MG63 (cell line): ENCODE measurements around the gene PCSK1N. TPM values are rescaled to one million over a fixed set of nuclear protein-coding genes. Genes with fewer than 3 reads are reported as not detected.

Source experiments
- DNase-seq: peaks from one replicate; pipeline ENCODE4 v3.0.0-alpha.2; 2020
- H3K27me3 ChIP-seq: fragments of 250-450 bp; sonication (Bioruptor Pico); 2 replicates; pipeline ENCODE4 v1.5.1; 2020; ENCODE audit warnings: mild to moderate bottlenecking, moderate library complexity
- H3K36me3 ChIP-seq: fragments of 250-450 bp; sonication (Bioruptor Pico); 2 replicates; pipeline ENCODE4 v1.5.1; 2020; ENCODE audit warnings: mild to moderate bottlenecking, moderate library complexity
- H3K4me3 ChIP-seq: fragments of 250-450 bp; sonication (Bioruptor Pico); 2 replicates; pipeline ENCODE4 v1.5.1; 2020; ENCODE audit warnings: mild to moderate bottlenecking, moderate library complexity
- H3K9me3 ChIP-seq: fragments of 250-450 bp; sonication (Bioruptor Pico); 2 replicates; pipeline ENCODE4 v1.5.1; 2020; ENCODE audit warnings: mild to moderate bottlenecking, moderate library complexity
- total RNA-seq: library from RNA; depleted of rRNA; stranded (reverse); fragments of >200 nt; shearing (Covaris generic); gene quantifications from 2 replicates; pipeline ENCODE4 v1.2.3, GENCODE V29; 2014; ENCODE audit warnings: low replicate concordance; rRNA removed

PCSK1N gene
- total RNA-seq, 1 experiment from 2014 or later, result 0.72 TPM

- Histone ChIP-seq H3K27me3 (no peaks in the 10 kb centered on the region), H3K4me3 (no peak overlapping the region), H3K36me3 (no peaks in the 10 kb centered on the region), H3K9me3 (no peaks in the 10 kb centered on the region)
- no peak for DNase-seq
These were observed 52.6 kb downstream of the PCSK1N start for GRCh38 chrX:48782795-48783194.

DNA sequence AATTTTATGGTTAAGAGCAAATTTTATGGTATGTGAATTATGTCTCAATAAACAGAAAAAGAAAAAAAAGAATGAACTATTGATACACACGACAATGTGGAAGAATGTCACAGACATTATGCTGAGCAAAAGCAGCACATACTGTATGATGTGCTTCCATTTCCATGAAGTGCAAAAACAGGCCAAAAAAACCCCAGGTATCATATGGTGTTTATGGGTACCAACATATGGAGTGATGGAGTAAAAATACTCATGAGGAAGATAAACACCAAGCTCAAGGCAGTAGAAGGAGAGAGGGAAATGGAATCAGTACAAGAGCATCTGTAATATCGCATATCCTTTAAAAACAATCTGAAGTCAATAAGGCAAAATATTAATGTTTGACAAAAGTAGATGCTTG lies 53.2 kb downstream of the PCSK1N start:
- Histone ChIP-seq H3K36me3 (no peaks in the 10 kb centered on the region), H3K4me3 (no peak overlapping the region), H3K27me3 (no peaks in the 10 kb centered on the region), H3K9me3 (no peaks in the 10 kb centered on the region)
- DNase-seq, result no peak

DNA sequence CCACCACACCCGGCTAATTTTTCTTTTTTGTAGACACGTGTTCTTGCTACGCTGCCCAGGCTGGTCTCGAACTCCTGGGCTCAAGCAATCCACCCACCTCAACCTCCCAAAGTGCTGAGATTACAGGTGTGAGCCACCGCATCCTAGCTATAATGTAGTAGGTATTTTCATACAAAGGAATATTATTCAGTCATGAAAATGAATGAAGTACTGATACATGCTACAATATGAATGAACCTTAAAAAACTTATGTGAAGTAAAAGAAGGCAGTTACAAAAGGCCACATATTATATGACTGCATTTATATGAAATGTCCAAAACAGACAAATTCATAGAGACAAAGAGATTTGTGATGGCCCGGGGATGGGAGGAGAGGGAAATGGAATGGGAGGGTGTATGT lies 53.7 kb downstream of the PCSK1N start:
- no peaks in the 10 kb centered on the region for H3K36me3 ChIP-seq

More for the DNA sequence above, 53.7 kb downstream of the PCSK1N start:
- DNase-seq, result no peak
- Histone ChIP-seq H3K4me3 (no peak overlapping the region), H3K9me3 (no peaks in the 10 kb centered on the region), H3K27me3 (no peaks in the 10 kb centered on the region)

Other genes with a start within 250 kb of the PCSK1N start
- gene WDR13, start 238.1 kb downstream of the PCSK1N start, total RNA-seq, result 84.9 and 95.8 TPM in 2 replicates
- gene WAS, start 151.8 kb downstream of the PCSK1N start, total RNA-seq, result 0.79 TPM in 1 of 2 replicates, not detected in the other
- 4.1 and 13.3 TPM in 2 replicates for gene SUV39H1, start 138.9 kb downstream of the PCSK1N start, total RNA-seq
- gene GLOD5, start 73.9 kb downstream of the PCSK1N start, total RNA-seq, result not detected in 2 replicates
- not detected in 2 replicates for gene GATA1, start 49.0 kb downstream of the PCSK1N start, total RNA-seq
- gene HDAC6, start 33.5 kb downstream of the PCSK1N start, total RNA-seq, result 16.1 and 46.1 TPM in 2 replicates
- not detected in 2 replicates for gene ERAS, start 9.1 kb downstream of the PCSK1N start, total RNA-seq
- gene TIMM17B, start 62.2 kb upstream of the PCSK1N start, total RNA-seq, result 74.1 and 76.5 TPM in 2 replicates
- gene PQBP1, start 62.3 kb upstream of the PCSK1N start, total RNA-seq, result 117 and 168 TPM in 2 replicates
- gene SLC35A2, start 76.0 kb upstream of the PCSK1N start, total RNA-seq, result 16.6 and 25.9 TPM in 2 replicates
- gene PIM2, start 83.4 kb upstream of the PCSK1N start, total RNA-seq, result 1.6 and 1.9 TPM in 2 replicates
- 21.9 and 27.4 TPM in 2 replicates for gene OTUD5, start 122.0 kb upstream of the PCSK1N start, total RNA-seq
- 0.23 TPM in 1 of 2 replicates, not detected in the other for gene KCND1, start 136.2 kb upstream of the PCSK1N start, total RNA-seq
- 15.7 and 20.3 TPM in 2 replicates for gene GRIPAP1, start 166.7 kb upstream of the PCSK1N start, total RNA-seq
- 41.4 and 49.3 TPM in 2 replicates for gene TFE3, start 207.7 kb upstream of the PCSK1N start, total RNA-seq
- gene CCDC120, start 223.4 kb upstream of the PCSK1N start, total RNA-seq, result 0.30 and 0.59 TPM in 2 replicates
- gene PRAF2, start 238.4 kb upstream of the PCSK1N start, total RNA-seq, result 1.9 TPM in 1 of 2 replicates, not detected in the other
- gene WDR45, start 244.3 kb upstream of the PCSK1N start, total RNA-seq, result 35.9 and 43.1 TPM in 2 replicates